Hindlimb muscle (tissue), 1 donor: ENCODE measurements around the gene GNB1L. TPM values are rescaled to one million over a fixed set of nuclear protein-coding genes. Genes with fewer than 3 reads are reported as not detected.

Experiments
- DNase-seq: peaks from one replicate; pipeline ENCODE4 v3.0.0-alpha.2; 2013
- polyA plus RNA-seq: library from polyadenylated mRNA; unstranded; fragments of 120-200 nt; gene quantifications from one replicate; pipeline ENCODE4 v1.2.1, GENCODE V29; 2013; ENCODE audit not compliant: insufficient read length

The GNB1L gene
- polyA plus RNA-seq, 1 donor: 4.3 TPM

GRCh38 chr22:19822301-19823117 lies 32.2 kb downstream of the GNB1L start:
- no peak for DNase-seq

GRCh38 chr22:19821523-19822300 lies 33.0 kb downstream of the GNB1L start:
- no peak for DNase-seq

- DNase-seq: no peak
Observed at GRCh38 chr22:19820880-19821522, 33.7 kb downstream of the GNB1L start.

GRCh38 chr22:19819911-19820879 lies 34.5 kb downstream of the GNB1L start:
- no peak for DNase-seq

GRCh38 chr22:19819208-19819910 lies 35.3 kb downstream of the GNB1L start:
- no peak for DNase-seq

- no peak for DNase-seq
Observed at GRCh38 chr22:19818324-19819207, 36.1 kb downstream of the GNB1L start.

- DNase-seq: no peak
Observed at GRCh38 chr22:19816372-19817119, 38.1 kb downstream of the GNB1L start.

- DNase-seq: no peak
Observed at GRCh38 chr22:19815823-19816290, 38.8 kb downstream of the GNB1L start.

GRCh38 chr22:19815093-19815822 lies 39.4 kb downstream of the GNB1L start:
- no peak for DNase-seq

- no peak for DNase-seq
Observed at GRCh38 chr22:19814428-19814827, 40.2 kb downstream of the GNB1L start.

- DNase-seq: no peak
Observed at GRCh38 chr22:19812910-19813309, 41.8 kb downstream of the GNB1L start.

GRCh38 chr22:19811811-19812771 lies 42.6 kb downstream of the GNB1L start:
- DNase-seq: no peak

GRCh38 chr22:19811211-19811621 lies 43.5 kb downstream of the GNB1L start:
- DNase-seq: no peak

- DNase-seq: no peak
Observed at GRCh38 chr22:19810381-19811201, 44.1 kb downstream of the GNB1L start.

GRCh38 chr22:19809741-19810140 lies 44.9 kb downstream of the GNB1L start:
- no peak for DNase-seq

- no peak for DNase-seq
Observed at GRCh38 chr22:19808873-19809478, 45.7 kb downstream of the GNB1L start.
